Activated CD8-positive, alpha-beta memory T cell treated with anti-CD3 and anti-CD28 coated beads, Interleukin-2, amount 50 U/mL, for 48 hours (primary cell): Measurements from ENCODE around the gene MGAT5B.

Experiments
- DNase-seq: peaks from one replicate; pipeline ENCODE4 v3.0.0-alpha.2; 2020

MGAT5B gene

DNA sequence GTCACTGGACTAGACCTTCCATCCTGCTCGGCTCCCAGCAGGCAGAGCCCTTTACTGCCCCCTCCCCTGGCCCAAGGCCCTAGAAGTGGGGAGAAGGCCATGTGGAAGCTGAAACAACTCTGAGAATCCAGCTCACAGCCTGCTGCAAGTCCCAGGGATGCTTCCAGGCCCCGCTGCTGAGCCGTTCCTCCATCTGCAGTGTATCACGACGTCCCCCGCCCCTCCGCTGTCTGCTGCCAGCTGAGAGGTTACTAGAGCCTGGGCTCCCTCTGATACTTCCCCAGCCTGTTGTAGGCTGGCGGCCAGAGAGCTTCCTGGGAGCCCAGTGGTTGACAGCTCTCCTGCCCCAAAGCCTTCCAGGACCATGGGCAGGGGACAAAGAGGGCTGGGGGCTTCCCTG, 118.2 kb downstream of the MGAT5B start:
- no peak for DNase-seq

DNA sequence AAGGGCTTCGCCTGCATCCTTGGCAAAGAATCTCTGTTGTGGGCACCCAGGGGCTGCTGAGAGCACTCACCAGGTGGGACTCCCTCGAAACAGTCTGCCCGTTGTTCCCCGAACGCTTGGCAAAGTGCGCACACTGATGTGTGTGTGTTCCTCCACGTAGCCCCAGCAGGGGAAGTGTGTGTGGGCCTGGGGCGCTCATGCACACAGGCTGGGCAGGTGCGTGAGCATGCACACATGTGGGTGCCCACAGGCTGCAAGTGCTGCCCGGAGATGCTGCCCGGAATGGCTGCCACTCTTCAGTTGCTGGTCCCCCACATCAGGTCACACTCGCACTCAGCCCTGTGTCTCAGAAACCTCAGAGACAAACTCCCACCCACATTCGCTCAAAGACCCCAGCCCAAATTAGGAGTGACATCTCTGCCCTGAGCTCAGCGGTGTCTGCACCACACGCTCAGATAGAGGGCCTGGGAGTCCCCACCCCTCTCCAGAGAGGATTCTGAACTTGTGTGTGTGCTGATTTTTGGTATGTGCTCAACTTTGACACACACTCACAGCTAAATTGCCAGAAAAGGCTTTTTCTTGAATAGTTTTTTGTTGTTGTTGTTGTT, 119.4 kb downstream of the MGAT5B start:
- no peak for DNase-seq

DNA sequence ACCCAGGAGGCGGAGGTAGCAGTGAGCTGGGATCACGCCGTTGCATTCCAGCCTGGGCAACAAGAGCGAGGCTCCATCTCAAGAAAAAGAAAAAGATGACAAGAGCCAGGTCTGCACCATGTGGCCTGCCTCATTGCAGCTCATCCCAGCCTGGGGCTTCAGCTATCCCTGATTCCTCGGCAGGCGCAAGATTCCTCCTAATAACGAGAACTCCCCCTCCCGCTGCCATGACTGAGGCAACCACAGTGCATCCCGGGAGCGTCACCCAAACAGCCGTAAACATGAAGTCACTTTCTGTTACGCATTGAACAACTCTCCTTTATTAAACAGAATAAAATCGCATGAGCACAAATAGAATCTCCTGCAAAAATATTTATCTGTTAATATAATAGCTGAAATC, 120.6 kb downstream of the MGAT5B start:
- no peak for DNase-seq

DNA sequence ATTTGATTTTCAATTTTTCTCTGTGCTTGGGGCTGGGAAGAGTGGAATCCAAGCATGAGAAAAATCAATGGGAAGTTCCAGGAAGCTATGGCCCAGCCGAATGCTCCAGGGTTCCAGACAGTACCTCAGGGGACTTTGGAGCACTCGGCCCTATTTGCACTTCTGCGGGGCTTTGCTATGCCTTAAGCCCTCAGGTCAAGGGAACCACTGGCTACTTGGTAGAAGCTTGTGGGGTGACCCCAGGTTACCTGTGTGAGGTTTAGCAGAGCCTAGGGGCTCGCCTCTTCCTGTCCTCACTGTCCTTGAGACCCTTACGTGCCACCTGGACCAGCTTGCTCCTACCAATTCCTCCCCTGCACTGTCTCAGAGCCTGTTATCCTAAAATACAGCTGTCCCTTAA, 121.3 kb downstream of the MGAT5B start:
- DNase-seq, result no peak

DNA sequence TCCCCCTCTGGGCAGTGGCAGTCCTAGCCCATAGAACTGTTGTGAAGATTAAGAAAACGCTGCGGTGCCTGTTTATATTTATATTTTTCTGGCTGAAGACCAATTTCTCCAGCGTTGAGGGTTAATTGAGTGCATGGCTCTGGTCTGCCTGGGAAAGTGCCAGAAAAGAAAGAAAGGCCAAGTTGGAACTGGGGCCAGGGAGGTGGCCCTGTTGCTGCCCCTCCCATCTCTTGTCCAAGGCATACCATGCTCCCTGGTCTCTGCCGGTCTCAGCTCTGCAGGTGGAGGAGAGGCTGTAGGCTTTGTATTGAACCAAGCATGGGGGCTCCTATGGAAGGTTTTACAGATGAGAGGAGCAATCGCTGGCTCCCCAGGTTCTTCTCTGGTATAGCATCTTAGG, 124.7 kb downstream of the MGAT5B start:
- no peak for DNase-seq

DNA sequence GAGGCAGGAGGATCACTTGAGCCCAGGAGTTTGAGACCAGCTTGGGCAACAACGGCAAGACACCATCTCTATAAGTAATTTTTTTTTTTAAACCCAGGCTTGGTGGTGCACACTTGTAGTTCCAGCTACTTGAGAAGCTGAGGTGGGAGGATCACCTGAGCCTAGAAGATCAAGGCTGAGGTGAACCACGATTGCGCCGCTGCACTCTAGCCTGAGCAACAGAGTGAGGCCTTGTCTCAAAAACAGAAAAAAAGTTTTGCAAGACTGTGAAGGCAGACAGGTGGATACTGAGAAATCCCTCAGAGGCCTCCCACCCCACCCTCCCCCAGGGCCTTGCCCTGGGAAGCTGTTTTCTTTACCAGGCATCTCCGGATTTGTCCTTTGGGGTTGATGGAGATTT, 125.4 kb downstream of the MGAT5B start:
- no peak for DNase-seq

DNA sequence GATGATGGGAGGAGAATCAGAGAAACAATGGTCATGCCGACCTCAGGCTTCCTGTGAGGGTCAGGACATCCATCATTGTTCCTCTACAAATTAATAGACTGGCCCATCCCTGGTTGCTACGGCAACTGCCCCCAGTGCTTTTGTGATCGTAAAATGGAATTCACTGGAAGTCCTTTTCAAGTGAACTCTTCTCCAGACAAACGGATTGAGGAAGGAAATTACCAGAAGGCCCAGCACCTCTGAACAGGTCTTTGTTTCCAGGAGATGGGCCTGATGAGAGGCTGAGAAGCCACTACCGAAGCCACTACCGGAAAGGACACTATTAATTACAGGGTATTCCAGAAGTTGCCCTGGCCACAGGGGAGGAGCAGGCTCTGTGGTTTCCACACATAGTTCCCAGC, 126.0 kb downstream of the MGAT5B start:
- DNase-seq, result no peak

DNA sequence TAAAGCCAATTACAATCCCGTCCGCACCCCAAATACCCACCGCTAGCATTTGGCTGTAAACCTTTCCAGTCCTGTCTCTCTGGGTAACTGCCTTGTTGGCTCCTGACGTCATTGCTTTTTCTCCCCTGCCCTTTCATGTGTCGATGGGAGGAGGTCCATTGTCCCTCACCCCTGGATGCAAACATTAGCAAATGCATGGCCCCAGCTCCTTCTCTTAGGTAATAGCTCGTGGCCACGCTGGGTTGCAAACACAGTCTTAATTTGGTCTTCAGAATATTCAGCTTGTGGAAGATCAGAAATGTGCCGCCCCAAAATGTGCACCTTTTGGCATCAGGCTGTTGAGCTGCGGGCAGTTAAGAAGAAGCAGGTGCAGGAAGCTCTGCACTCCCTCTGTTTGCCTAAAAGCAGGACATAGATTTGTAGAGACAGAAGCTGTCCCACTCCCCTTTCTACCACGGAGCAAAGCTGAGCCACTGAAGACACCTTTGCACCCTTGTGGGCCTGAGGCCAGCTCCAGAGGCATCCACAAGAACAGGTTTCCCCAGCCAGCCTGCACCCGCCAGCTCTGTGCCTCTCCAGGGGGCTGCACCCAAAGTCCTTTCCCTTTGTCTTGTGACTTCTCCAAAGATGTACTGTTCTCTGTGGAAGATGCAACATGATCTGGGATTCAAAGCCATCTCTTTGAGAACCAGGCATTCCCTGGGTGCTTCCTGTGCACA, 127.3 kb downstream of the MGAT5B start:
- no peak for DNase-seq

DNA sequence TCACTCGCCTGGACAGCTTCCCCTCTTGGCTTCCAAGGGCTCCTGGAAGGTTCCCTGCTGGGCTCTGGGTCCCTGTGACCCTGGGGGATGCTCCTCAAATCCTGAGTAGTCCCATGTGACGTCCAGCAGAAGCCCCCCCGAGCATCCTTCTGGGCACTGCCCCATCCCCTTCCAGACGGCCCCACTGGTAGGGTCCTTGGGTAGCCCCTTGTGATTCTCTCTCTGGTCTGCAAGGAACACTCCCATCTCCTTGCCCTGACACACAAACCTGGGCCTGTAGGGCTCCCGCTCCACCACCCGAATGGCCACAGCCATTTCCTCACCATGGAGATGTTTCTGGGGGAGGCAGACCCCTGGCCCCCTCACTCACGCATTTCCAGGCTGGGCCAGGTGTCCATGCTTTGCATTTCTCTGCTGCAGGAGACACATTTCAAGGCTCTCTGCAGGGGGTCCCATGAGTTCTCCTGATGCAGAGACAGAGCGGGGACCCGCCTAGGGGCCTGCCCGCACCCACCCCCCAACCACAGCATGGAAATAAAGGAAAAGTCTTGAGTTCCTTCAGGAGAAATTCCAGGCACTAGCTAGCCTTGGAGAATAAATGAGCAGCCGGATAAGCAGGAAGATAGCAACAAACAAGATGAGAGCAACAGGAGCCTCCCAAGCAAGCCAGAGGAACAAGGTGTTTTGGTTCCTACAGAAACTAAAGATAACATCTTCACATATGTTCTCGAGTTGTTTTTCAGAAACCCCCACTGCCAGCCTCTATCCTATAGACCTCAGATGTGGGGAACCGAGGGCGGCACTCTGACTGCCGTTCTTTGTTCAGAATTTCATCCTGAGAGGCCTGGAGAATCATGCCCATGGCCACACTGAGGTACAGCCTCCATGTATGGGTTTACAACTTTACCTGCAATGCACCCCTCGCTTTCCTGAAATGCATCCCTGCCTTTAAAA, 128.8 kb downstream of the MGAT5B start:
- DNase-seq, result no peak

DNA sequence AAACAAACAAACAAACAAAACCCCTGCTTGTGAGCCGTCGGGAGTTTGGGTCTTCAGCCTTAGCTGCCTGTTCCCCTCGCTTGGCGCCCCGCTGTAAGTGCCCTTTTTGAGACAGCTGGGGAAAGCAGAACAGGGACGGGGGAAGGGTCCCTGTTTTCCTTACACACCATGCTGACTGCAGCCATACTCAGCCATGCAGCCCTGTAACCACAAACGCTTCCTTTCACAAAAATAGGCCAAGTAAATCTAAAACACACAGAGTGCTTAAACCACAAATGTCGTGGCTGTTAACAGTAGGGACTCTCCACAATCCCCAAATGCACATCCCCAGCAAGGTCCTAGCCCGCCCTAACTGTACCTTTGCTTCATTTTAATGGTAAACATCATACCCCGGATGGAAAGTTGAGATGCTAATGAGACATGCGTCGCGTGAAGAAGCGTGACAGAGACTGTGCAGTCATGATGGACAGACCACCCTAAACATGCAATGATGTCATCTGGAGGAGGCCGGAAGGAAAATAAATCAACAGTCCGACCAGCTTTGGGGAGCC, 129.9 kb downstream of the MGAT5B start:
- DNase-seq, result peak; percentile 61

DNA sequence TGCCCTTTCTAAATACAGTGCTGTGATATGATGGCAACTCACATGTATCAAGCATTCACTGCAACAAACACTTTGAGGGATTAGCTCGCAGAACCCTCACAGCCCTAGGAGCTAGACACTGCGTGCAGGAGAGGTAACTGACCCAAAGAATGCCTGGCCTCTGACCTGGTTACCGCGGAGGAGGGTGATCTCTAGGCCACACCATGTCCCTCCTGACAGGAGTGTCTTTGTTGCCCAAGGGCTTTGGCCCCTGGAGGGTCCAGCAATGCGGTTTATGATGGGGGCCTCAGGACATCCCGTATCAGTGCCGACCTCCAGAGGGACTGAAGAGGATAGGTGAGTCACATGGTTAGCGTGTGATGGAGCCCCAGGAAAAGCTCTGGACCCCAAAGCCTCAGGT, 130.6 kb downstream of the MGAT5B start:
- DNase-seq, result no peak
